GM10847 (cell line): Measurements from ENCODE around the gene CLDN11.

Experiments
- POLR2A ChIP-seq: IDR thresholded peaks from 2 replicates; pipeline ENCODE4 v1.6.1; 2011; ENCODE audit not compliant: insufficient read length; ENCODE audit errors: extremely low read depth

Gene CLDN11

DNA sequence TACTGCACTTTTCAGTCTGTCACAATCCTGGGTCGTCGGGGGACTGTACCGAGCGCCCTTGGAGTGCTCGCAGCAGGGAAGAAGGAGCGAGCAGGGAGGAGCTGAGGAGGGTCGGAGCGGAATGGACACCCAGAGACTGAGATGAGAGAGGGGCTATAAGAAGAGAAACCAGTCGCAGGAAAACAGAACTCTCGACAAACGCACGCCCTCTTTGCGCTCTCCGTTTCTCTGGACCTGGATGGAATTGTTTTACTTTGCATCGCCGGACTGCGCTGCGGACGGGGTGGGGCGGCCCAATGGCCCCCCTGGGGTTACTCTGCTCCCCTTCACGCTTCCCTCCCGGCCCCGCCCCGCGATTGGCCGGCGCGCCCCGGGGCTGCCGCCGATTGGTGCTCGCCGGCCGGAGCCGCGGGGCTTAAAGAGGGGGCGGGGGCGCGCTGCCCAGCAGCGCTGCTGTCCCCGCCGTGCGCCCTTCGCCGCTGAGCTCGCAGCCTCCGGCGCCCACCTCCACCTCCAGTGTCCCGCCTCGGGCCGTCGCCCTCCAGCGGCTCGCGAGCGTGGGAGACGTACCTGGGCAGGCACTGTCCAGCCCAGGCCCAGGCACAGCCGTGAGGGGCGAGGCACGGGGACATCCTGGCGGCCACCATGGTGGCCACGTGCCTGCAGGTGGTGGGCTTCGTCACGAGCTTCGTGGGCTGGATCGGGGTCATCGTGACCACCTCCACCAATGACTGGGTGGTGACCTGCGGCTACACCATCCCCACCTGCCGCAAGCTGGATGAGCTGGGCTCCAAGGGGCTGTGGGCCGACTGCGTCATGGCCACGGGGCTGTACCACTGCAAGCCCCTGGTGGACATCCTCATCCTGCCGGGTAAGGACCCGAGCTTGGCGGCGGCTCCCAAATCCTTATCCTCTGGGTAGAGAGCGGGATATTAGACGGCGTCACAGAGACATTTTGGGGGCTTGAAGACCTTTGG, at the start of gene CLDN11:
Gene CLDN11 (plus strand): TSS at position 447 of the 977 bp plus-strand sequence. CDS start 199 bp downstream, at position 646.
- TF ChIP-seq POLR2A, result no peak

- no peak for TF ChIP-seq POLR2A
Measured at GRCh38 chr3:170368921-170369320, 49.7 kb upstream of the CLDN11 start.

GRCh38 chr3:170372190-170372879, 46.3 kb upstream of the CLDN11 start:
- no peak for TF ChIP-seq POLR2A

DNA sequence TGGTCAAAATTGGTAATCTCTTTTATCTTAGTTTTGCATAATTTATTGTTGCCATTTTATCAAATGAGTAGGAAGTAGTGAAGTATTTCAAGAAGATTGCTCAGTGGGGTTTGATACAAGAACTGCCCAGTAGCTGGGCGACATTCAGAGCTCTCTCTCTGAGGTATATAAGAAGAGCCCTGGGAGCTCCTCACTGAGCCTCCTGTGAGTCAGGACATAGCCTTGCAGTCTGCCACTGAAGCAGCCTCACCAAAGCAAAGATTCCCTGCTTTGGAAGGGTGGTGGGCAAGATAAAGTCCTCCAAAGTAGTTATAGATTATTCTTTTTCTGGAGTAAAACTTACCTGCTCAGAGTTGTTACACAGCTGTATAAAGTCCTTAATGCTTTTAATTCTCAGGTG, 35.1 kb upstream of the CLDN11 start:
- no peak for TF ChIP-seq POLR2A

GRCh38 chr3:170386468-170386867, 32.2 kb upstream of the CLDN11 start:
- TF ChIP-seq POLR2A, result no peak

DNA sequence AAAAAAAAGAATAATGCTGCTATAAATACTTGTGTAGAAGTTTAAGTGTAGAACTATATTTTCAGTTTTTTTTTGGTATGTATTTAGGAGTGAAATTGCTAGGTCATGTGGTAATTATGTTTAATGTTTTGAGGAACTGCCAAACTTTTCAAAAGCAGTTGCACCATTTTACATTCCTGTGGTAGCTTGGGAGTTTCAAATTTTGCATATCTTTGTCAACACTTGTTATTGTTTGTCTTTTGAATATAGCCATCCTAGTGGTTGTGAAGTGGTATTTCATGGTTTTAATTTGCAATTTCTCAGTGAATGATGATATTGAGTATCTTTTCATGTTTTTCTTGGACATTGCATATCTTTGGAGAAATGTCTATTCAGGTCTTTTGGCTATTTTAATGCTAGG, 30.7 kb upstream of the CLDN11 start:
- no peak for TF ChIP-seq POLR2A

- TF ChIP-seq POLR2A, result no peak
Measured at GRCh38 chr3:170391108-170391507, 27.6 kb upstream of the CLDN11 start.

DNA sequence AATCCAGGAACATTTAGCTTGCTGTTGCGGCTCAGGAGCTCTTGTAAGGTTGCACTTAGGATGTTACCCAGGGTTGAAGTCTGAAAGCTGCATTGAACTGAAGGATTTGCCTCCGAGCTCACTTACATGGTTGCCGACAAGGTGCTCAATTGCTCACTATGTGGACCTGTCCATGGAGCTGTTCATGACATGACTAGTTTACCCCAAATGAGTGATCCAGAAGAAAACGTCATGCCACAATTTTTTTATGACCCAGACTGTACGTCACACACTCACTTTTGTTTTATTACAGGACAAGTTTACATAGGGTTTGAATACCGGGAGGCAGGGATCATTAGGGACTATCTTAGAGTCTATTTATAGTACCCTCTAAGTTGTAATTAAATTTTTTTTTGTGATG, 21.0 kb upstream of the CLDN11 start:
- TF ChIP-seq POLR2A, result no peak

DNA sequence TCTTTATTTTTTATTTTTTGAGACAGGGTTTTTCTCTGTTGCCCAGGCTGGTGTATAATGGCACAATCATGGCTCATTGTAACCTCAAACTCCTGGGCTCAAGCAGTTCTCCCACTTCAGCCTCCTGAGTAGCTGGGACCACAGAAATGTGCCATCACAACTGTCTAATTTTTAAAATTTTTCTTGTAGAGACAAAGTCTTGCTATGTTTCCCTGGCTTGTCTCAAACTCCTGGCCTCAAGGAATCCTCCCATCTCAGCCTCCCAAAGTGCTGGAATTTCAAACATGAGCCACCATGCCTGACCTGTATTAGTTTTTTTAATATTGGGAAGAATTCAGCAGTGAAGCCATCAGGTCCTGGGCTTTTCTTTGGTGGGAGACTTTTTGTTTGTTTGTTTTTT, 13.6 kb upstream of the CLDN11 start:
- TF ChIP-seq POLR2A, result no peak

DNA sequence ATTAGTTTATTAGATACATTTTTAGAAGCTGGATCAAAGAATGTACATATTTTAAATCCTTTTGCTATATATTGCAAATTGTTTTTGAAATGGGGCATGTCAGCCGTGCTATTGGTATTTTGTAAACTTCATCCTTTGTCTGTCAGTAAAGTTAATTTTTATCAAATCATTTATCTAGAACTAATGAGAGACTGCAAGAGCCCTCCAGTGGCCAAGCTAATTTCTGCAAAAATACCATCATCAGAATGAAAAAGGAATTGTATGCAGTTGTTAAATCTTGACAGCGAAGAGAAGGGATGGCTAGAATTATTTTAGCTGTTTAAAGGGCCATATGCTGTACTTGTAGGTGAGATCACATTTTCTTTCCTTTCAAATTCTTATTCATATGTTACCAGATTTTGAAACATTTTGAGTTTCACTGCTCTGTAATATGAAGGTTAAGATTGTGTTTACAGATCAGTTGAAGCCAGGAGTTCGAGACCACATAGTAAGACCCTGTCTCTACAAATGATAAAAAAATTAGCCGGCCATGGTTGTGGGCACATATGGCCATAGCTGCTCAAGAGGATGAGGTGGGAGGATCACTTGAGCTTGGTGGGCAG, 8.1 kb upstream of the CLDN11 start:
- TF ChIP-seq POLR2A, result no peak

DNA sequence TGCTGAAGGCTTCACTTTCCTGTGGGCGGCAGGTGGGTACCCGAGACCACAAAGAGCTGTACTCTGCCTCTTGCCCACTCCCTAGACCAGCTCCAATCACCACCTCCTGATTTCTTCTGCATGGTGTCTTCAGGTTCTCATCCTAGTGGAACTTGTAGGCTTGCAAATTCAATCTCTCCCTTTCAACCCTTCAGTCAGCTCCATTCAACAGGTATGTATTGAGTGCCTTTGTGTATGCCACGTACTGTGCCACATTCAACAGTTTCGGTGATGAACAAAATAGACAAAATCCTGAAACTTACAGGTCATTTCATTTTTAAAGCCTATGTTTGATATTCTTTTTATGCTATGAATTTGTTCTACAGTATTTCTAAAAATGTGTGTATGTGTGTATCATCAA, 5.4 kb upstream of the CLDN11 start:
- no peak for TF ChIP-seq POLR2A

- no peak for TF ChIP-seq POLR2A
Measured at GRCh38 chr3:170414202-170414663, 4.4 kb upstream of the CLDN11 start.

DNA sequence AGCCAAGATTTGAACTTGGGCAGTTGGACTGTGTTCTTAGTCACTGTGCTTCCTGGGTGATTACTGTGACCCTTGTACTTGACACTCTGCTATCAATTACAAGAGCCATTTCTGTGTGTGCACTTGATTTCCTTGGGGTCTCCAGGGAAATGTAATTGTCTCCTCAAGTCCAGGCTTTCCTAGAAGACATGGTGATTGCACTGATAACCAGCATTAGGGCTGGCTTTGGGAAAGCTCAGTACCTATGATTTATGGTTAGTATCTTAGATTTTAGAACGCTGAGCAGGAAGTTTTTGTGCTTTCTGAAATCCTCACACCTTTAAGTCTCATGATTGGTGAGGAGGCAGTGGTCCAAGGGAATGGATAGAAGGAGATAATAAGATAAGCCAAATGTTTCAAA, 1.6 kb upstream of the CLDN11 start:
- no peak for TF ChIP-seq POLR2A

DNA sequence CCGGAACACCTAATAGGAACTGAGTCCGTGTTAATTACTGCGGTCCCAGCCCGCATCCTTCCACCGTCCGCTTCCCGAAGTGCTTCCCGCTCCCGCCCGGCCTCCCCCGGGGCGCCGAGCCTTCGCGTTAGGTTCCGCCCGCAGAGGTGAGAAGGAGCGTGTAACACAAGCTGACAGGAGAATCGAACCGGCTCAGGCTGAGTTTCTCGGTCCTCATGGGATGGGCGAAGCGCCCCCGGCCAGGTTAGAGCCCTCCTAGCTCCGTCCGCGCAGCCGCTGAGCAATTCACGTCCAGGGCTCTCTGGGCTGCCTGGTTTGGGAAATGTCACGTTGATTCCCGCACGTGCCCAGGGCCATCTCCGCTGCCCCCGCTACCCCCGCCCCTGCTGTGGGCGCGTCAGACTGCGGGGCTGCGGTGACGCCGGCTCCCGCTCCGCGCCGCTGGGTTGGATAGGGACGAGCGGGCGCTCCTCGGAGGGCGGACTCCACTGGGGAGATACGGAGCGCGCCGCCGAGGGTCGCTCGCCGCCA, 954 bp downstream of the CLDN11 start:
- no peak for TF ChIP-seq POLR2A

GRCh38 chr3:170420307-170420821, 1.7 kb downstream of the CLDN11 start:
- no peak for TF ChIP-seq POLR2A

DNA sequence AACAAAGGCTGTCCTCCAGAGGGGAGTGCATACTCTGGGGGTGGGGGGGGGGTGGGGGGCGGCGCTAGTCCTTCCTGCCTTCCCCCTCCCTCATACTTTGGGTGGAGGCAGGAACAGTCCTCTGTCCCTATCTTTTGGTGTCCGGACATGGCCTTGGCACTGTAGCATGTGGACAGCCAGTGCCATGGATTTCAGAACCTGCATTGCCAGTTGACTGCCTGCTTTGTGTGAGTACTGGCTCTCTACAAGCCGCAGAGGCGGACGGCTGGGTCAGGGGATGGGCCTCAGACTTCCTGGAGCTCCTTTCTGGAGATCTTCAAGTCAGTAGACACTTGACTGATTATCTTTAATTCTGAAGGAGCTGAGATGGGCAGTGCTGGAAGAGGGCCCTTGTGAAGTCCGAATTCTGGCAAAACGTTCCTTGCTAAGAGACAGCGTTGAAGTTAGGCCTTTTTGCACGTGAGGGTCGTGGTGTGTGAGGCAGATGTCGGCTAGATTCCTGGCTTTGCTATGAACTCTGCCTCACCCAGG, 2.5 kb downstream of the CLDN11 start:
- no peak for TF ChIP-seq POLR2A

DNA sequence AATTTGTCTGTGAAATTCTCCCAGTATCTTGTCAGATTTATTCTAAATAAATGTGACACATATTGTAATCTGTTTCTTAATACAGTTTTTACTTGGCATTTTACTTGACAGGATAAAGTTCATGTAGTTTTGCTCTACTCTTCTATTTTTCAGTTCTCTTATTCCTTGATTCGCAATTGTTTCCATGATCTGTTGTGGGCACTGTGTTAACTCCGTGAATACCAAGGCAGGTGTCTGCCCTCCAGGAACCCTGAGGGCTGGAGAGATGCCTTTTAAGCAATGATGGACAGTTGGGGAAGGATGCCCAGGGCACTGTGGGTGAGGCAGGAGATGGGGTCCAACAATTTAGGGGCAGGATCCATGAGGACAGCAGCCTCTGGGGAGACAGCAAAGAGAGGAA, 3.1 kb downstream of the CLDN11 start:
- no peak for TF ChIP-seq POLR2A
